Parathyroid adenoma (tissue), 2 donors: ENCODE results near the gene EDNRB.

Experiments used
- H2AFZ ChIP-seq: fragments of 300-600 bp; sonication (generic); one replicate; pipeline ENCODE4 v1.7.0; 2017; ENCODE audit warnings: antibody characterized with exemption, mild to moderate bottlenecking
- H3K27ac ChIP-seq: fragments of 300-600 bp; sonication (generic); one replicate; pipeline ENCODE4 v1.7.0; 2017
- H3K27me3 ChIP-seq: fragments of 300-600 bp; sonication (generic); one replicate; pipeline ENCODE4 v1.7.0; 2017; ENCODE audit warnings: low read length; ENCODE audit not compliant: control insufficient read depth, insufficient read depth
- H3K36me3 ChIP-seq: fragments of 300-600 bp; sonication (generic); one replicate; pipeline ENCODE4 v1.7.0; 2017; ENCODE audit warnings: low read length; ENCODE audit not compliant: control insufficient read depth, insufficient read depth
- H3K4me1 ChIP-seq: fragments of 300-600 bp; sonication (generic); one replicate; pipeline ENCODE4 v1.7.0; 2017; ENCODE audit warnings: control low read depth
- H3K4me2 ChIP-seq: fragments of 300-600 bp; sonication (generic); one replicate; pipeline ENCODE4 v1.7.0; 2017; ENCODE audit warnings: low read length
- H3K4me3 ChIP-seq: fragments of 300-600 bp; sonication (generic); one replicate; pipeline ENCODE4 v1.7.0; 2017; ENCODE audit warnings: low read depth, low read length
- H3K79me2 ChIP-seq: fragments of 300-600 bp; sonication (generic); one replicate; pipeline ENCODE4 v1.7.0; 2017; ENCODE audit warnings: control low read depth
- H3K9ac ChIP-seq: fragments of 300-600 bp; sonication (generic); one replicate; pipeline ENCODE4 v1.7.0; 2017; ENCODE audit warnings: mild to moderate bottlenecking
- H3K9me3 ChIP-seq: fragments of 300-600 bp; sonication (generic); one replicate; pipeline ENCODE4 v1.7.0; 2017; ENCODE audit warnings: low read length; ENCODE audit not compliant: control insufficient read depth
- CTCF ChIP-seq: fragments of 300-600 bp; sonication (generic); IDR thresholded peaks from one replicate; pipeline ENCODE4 v1.7.0; 2017; ENCODE audit warnings: antibody characterized with exemption, mild to moderate bottlenecking
- donor health status: primary hyperparathyroidism.

Gene EDNRB

GRCh38 chr13:77876176-77876575 lies 42.5 kb downstream of the EDNRB start:
- H3K27me3 ChIP-seq, result no peaks in the 10 kb centered on the region
- no peak overlapping the region for H3K9ac ChIP-seq
- no peak overlapping the region for H3K4me2 ChIP-seq
- no peak overlapping the region for H2AFZ ChIP-seq
- H3K79me2 ChIP-seq, result no peaks in the 10 kb centered on the region
- H3K36me3 ChIP-seq, result no peaks in the 10 kb centered on the region
- H3K4me3 ChIP-seq, result no peak overlapping the region
- no peak for TF ChIP-seq CTCF
- H3K4me1 ChIP-seq, result no peaks in the 10 kb centered on the region
- no peaks in the 10 kb centered on the region for H3K9me3 ChIP-seq
- H3K27ac ChIP-seq, result no peak overlapping the region

DNA sequence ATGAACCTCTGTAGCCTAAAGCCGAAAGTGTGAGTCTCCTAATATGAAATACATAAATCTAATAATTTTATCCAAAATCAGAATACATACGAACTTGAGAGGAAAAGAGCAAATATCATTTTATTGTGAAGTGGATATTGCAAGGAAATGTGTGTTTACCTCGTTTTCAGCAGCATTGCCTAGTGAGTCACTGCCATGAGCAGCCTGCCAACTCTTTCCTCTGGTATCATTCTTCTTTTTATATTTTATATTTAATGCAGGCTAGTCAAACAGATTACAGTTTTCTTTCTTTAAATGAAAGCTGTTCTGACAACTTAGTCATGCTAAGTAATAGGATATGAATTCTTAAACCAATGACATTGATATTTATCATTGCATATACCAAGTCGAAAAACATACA lies 44.2 kb downstream of the EDNRB start:
- H3K9me3 ChIP-seq, result no peaks in the 10 kb centered on the region
- H2AFZ ChIP-seq, result no peak overlapping the region
- H3K9ac ChIP-seq, result no peak overlapping the region
- TF ChIP-seq CTCF, result no peak
- no peaks in the 10 kb centered on the region for H3K27me3 ChIP-seq
- H3K27ac ChIP-seq, result no peak overlapping the region
- no peak overlapping the region for H3K4me2 ChIP-seq
- H3K4me3 ChIP-seq, result no peak overlapping the region
- H3K36me3 ChIP-seq, result no peaks in the 10 kb centered on the region
- H3K79me2 ChIP-seq, result no peaks in the 10 kb centered on the region
- no peaks in the 10 kb centered on the region for H3K4me1 ChIP-seq

DNA sequence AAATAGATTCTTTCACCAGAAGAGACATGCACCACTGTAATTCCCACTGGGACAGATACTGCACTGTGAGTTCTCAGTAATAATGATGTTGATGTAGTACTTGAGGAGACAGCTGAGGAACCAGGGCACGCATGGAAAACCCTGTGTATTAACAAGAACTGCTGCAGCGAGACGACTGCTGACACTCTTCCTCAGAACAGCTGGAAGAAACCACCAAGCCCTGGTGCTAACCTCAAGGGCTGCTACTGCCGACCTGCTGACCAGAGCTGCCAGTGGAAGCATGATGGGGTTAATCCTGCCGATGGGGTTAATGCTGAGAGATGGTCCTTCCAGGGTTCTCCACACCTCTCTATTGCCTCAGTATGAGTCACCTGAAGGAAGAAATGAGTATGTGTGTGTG lies 45.6 kb downstream of the EDNRB start:
- Histone ChIP-seq H3K4me2 (no peak overlapping the region), H3K79me2 (no peaks in the 10 kb centered on the region), H3K4me3 (no peak overlapping the region), H2AFZ (no peak overlapping the region), H3K27me3 (no peaks in the 10 kb centered on the region), H3K27ac (no peak overlapping the region), H3K36me3 (no peaks in the 10 kb centered on the region), H3K9ac (no peak overlapping the region), H3K9me3 (no peaks in the 10 kb centered on the region), H3K4me1 (no peaks in the 10 kb centered on the region)
- no peak for TF ChIP-seq CTCF

- Histone ChIP-seq H3K9me3 (no peaks in the 10 kb centered on the region), H3K4me1 (no peaks in the 10 kb centered on the region), H3K9ac (no peak overlapping the region), H3K36me3 (no peaks in the 10 kb centered on the region), H3K4me3 (no peak overlapping the region), H3K4me2 (no peak overlapping the region), H3K27ac (no peak overlapping the region), H3K79me2 (no peaks in the 10 kb centered on the region), H3K27me3 (no peaks in the 10 kb centered on the region), H2AFZ (no peak overlapping the region)
- no peak for TF ChIP-seq CTCF
Observed at GRCh38 chr13:77871596-77871995, 47.0 kb downstream of the EDNRB start.

GRCh38 chr13:77868717-77869116 lies 49.9 kb downstream of the EDNRB start:
- H3K27ac ChIP-seq, result no peak overlapping the region
- H2AFZ ChIP-seq, result no peak overlapping the region
- H3K27me3 ChIP-seq, result no peaks in the 10 kb centered on the region
- no peaks in the 10 kb centered on the region for H3K9me3 ChIP-seq
- H3K36me3 ChIP-seq, result no peaks in the 10 kb centered on the region
- H3K79me2 ChIP-seq, result no peaks in the 10 kb centered on the region
- no peak overlapping the region for H3K4me2 ChIP-seq
- TF ChIP-seq CTCF, result no peak
- H3K4me1 ChIP-seq, result no peaks in the 10 kb centered on the region
- H3K9ac ChIP-seq, result no peak overlapping the region
- H3K4me3 ChIP-seq, result no peak overlapping the region
